GM19238 (cell line): ENCODE measurements around the gene IMPACT.

Source experiments
- DNase-seq: peaks from one replicate; pipeline ENCODE4 v3.0.0; 2011; ENCODE audit warnings: low spot score; ENCODE audit not compliant: insufficient read length

Gene IMPACT, protein sequence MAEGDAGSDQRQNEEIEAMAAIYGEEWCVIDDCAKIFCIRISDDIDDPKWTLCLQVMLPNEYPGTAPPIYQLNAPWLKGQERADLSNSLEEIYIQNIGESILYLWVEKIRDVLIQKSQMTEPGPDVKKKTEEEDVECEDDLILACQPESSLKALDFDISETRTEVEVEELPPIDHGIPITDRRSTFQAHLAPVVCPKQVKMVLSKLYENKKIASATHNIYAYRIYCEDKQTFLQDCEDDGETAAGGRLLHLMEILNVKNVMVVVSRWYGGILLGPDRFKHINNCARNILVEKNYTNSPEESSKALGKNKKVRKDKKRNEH

GRCh38 chr18:24426398-24427294, at the start of gene IMPACT:
Gene IMPACT, plus strand, starts transcription at chr18:24426670. Its CDS starts 87 bp downstream, at chr18:24426757.
- peak; percentile 71 for DNase-seq

DNA sequence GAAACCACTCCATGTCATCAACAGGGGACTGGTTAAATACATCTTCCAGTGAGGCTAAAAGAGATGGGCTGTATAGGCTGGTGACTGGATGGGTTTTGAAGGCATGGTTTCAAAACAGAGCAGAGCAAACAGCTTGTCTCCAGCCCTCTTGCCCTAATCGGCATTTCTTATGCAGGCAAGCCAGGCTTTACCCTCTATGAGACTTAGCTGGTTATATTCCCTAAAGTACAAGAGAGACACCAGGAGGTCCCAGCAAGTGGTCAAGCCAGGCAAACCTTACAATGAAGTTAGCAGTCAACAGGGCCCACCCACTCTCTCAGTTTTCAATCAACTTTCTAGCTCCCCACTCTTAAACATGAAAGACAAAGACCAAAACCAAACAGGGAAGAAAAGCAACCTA, 47.9 kb upstream of the IMPACT start:
- DNase-seq = no peak

DNA sequence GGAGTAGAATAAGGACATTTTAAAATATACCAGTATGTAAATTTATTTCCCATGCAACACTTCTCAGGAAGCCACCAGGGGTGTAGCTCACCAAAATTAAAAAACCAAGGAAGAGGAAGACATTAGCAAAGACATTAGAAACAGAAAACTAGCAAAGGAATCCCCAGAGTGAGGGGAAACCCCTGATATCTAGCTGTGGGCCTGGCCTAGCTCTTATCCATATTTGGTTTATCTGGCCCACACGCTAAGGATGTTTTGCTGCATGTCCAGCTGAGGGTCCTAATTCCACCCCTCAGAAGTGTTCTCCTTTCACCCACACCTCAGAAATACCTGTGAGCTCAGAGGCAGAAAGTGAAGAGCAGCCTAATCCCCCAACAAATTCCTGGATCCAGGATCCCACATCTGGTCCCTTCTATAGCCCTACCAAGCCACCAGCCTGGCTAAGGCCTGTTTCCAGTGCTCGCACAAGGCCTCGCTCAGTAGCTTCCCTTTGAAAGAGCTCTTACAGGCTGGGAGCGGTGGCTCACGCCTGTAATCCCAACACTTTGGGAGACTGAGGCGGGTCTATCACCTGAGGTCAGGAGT, 46.2 kb upstream of the IMPACT start:
- DNase-seq = no peak

GRCh38 chr18:24381126-24381525, 45.3 kb upstream of the IMPACT start:
- DNase-seq = no peak

DNA sequence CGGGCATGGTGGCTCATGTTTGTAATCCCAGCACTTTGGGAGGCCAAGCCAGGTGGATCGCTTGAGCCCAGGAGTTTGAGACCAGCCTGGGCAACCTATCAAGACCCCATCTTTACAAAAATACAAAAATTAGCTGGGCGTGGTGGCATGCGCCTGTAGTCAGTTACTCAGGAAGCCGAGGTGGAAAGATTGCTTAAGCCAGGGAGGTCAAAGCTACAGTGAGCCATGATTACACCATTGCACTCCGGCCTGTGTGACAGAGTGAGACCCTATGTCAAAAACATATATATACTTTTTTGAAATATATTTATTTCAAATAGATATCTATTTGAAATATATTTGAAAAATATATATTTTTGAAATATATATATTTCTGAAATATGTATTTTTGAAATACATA, 39.8 kb upstream of the IMPACT start:
- no peak for DNase-seq

GRCh38 chr18:24388957-24389356, 37.5 kb upstream of the IMPACT start:
- DNase-seq = no peak

DNA sequence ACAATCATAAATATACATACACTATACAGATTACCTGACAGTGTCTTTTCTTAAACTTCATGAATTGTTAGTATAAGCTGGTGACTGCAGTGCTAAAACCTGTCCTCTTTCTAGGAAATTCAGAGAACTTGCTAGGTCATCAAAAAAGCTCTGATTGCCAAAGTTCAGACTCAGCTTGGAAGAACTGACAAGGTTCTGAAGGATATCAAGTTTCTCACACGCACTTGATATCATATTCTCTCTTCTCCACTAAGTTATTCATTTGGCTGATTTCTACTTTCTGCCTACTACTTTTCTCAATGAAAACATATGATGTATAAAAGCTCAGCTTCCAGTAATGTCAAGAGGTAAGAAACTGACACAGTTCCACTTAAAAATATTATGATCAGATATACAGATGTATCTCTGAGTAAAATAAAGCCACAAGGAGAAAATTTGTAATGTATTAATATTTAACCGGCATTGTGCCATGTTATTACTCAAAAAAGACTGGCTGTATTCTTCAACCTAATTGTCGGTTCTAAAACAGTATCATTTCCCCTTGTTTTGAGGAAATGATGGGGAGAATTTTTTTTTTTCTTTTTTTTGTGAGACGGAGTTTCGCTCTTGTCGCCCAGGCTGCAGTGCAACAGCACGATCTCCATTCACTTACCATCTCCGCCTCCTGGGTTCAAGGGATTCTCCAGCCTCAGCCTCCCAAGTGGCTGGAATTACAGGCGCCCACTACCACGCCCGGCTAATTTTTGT, 31.2 kb upstream of the IMPACT start:
- DNase-seq = no peak

- DNase-seq = no peak
These were observed 30.3 kb upstream of the IMPACT start for GRCh38 chr18:24396082-24396633.

DNA sequence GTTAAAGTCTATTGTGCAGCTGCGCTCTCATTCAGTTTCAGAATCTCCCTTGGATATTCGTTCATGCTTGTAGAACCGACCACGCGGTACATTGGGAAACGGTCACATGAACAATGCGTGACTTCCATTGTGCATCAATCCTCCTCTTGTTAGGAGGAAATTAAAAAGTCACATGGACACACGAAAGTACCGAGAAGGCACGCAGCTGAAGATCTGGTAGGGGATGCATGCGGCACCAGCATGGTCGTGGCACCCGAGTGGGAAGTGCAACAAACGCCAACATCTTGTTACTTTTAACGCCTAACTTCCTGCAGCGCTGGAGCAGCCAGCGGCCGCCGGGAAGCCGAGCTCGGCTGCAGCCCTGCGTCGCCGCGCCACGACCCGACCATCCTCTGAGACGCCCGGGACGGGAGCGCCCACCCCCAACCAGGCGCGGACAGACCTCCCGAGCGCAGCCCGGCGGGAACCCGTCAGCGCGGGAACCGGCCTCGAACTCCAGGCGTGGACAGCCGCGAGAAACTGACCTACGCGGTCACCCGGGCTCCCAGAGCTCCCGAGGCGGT, 29.3 kb upstream of the IMPACT start:
- DNase-seq = no peak

DNA sequence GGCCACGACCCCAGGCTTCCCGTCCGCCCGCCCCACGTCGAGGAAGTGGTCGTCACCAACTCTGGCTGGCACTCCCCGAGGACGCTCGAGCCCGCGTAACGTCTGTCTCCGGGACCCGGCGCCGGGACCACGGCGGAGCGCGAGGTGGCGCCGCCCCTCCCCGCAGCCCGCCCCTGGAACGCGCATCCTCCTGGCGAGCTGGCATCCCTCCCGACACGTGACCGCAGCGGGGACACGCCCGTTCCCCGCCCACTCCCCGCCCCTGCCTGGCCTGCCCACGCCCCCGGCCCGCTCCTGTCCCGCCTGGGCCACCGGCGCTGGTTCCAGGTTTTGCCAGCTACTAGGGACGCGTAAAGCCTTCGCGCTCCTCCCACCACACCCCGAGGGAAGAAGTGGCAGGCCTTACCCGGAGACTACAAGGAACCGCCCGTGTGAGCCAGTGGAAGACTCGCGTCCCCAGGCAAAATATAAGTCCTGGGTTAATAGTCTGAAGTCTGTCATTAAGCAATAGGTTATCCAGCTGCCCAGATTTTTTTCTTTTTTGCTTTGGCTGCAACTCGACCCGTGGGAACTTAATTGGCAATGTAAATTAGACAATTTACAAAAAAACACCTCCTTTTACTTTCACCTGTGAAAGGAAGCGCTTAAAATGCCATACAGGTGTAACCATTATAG, 28.6 kb upstream of the IMPACT start, which contains the start of gene OSBPL1A:
Gene OSBPL1A, minus strand, starts transcription at position 131 of the 675 bp plus-strand sequence. CDS start 20,291 bp downstream, outside the sequence.
- peak; percentile 42 for DNase-seq

DNA sequence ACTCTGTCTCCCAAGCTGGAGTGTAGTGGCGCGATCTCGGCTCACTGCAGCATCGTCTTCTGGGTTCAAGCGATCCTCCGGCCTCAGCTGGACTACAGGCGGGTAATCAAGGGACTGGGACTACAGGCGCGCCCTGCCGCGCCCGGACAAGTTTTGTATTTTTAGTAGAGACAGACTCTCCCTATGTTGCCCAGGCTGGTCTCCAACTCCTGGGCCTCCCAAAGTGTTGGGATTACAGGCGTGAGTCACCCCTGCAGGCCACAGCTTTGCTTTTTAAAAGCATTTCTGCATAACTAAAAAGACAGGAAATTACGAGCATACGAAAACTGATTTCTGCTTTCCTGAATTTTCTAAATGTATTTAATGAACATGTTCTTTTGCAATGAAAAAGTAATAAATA, 27.9 kb upstream of the IMPACT start:
- DNase-seq = no peak

GRCh38 chr18:24400587-24400986, 25.9 kb upstream of the IMPACT start:
- DNase-seq = no peak

- DNase-seq = no peak
These were observed 24.2 kb upstream of the IMPACT start for GRCh38 chr18:24402209-24402785.

DNA sequence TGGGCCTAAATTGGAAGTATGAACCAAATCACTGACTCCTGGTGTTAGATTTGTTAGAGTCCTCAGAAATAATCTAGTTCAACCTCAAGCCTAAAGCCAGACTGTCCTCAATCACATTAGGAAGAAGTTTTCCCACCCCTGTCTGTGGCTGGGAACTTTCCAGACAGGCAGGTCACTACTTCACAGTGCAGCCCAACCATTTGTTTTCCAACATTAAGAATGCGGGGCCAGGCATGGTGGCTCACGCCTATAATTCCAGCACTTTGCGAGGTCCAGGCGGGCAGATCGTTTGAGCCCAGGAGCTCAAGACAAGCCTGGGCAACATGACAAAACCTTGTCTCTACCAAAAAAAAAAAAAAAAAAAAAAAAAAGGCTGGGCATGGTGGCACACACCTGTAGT, 23.4 kb upstream of the IMPACT start:
- DNase-seq = no peak

GRCh38 chr18:24404591-24404990, 21.9 kb upstream of the IMPACT start:
- no peak for DNase-seq

DNA sequence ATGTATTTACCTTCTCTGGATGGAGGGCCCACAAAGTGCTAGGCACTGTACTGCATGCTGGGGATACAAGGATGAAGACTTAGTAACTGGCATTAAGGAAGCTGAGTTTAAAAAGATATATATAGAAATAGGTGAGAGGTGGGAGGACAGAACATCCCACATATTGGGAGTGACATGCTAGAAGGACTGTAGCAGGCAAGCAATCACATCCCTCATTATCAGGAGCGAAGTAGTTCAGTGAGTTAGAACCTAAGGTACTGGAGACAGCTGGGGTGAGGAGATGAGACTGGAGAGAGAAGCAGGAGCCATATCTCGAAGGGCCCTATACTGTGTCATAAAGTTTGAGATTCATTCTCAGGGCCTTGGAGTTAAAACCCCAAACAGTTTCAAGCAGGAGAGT, 18.0 kb upstream of the IMPACT start:
- no peak for DNase-seq

DNA sequence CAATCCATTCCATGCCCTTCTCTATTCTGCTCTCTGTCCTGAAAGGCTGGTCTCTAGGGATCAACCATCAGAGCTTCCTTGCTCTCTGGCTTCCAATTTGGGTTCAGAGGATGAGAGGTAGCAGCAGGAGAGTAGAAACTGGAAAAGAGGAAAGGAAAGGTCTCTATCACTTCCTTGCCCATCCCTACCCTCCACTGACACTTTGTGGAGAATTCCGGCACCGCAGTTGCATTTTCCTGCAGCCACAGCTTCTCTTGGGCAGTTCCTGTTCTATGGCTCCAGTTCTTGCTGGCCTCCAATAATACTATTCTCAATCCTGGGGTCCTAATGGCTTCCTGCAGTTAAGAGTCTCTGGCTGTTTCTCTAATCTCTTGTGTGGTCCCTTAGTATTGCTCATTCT, 13.3 kb upstream of the IMPACT start:
- DNase-seq = no peak

GRCh38 chr18:24414349-24415003, 12.0 kb upstream of the IMPACT start:
- DNase-seq = no peak

DNA sequence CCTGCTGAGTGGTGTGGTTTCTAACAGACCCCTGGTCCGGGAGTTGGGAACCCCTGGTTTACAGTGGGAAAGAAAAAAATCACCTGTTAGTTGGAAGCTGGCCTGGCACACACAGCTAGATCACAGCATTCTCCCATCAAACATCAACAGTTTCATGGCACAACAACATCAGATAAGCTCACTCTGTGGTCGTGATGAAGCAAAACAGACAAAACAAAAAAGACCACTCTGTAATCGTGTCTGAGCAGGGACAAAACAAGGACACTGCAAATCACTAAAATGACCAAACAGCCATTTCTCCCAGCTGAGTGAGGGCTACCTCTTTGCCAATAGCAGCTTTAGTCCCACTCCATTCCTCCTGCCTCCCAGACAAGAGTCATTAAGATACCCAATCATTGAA, 9.0 kb upstream of the IMPACT start:
- no peak for DNase-seq
